Hepatocyte (in vitro differentiated cells): ENCODE data around the gene FAM229B. TPM values are rescaled to one million over a fixed set of nuclear protein-coding genes. Genes with fewer than 3 reads are reported as not detected.

ENCODE experiments used
- DNase-seq: peaks from one replicate; pipeline ENCODE4 v3.0.0-alpha.2; 2016; ENCODE audit warnings: low spot score
- H2AFZ ChIP-seq: fragments of 200-600 bp; sonication (generic); 2 replicates; pipeline ENCODE4 v1.6.0; 2016; ENCODE audit warnings: antibody characterized with exemption, mild to moderate bottlenecking
- H3K27ac ChIP-seq: fragments of 200-600 bp; sonication (generic); 2 replicates; pipeline ENCODE4 v1.5.1; 2016; ENCODE audit warnings: mild to moderate bottlenecking
- H3K27me3 ChIP-seq: fragments of 200-600 bp; sonication (generic); 2 replicates; pipeline ENCODE4 v1.6.1; 2016
- H3K36me3 ChIP-seq: fragments of 200-600 bp; sonication (generic); replicated peaks from 2 replicates; pipeline ENCODE4 v1.5.1; 2016; ENCODE audit warnings: low read depth; ENCODE audit not compliant: insufficient read depth
- H3K4me1 ChIP-seq: fragments of 200-600 bp; sonication (generic); 2 replicates; pipeline ENCODE4 v1.5.1; 2016; ENCODE audit warnings: mild to moderate bottlenecking, moderate library complexity; ENCODE audit not compliant: insufficient read depth
- H3K4me2 ChIP-seq: fragments of 200-600 bp; sonication (generic); 2 replicates; pipeline ENCODE4 v1.6.0; 2016
- H3K4me3 ChIP-seq: fragments of 200-600 bp; sonication (generic); 2 replicates; pipeline ENCODE4 v1.5.1; 2016; ENCODE audit warnings: mild to moderate bottlenecking
- H3K79me2 ChIP-seq: fragments of 200-600 bp; sonication (generic); 2 replicates; pipeline ENCODE4 v1.6.0; 2017; ENCODE audit warnings: mild to moderate bottlenecking
- H3K9me2 ChIP-seq: fragments of 200-600 bp; sonication (generic); replicated peaks from 2 replicates; pipeline ENCODE4 v1.6.0; 2017; ENCODE audit warnings: mild to moderate bottlenecking; ENCODE audit not compliant: insufficient read depth
- H3K9me3 ChIP-seq: fragments of 200-600 bp; sonication (generic); 2 replicates; pipeline ENCODE4 v1.5.1; 2016; ENCODE audit warnings: low read depth, mild to moderate bottlenecking
- H4K20me1 ChIP-seq: fragments of 200-600 bp; sonication (generic); 2 replicates; pipeline ENCODE4 v1.6.0; 2016; ENCODE audit warnings: mild to moderate bottlenecking; ENCODE audit not compliant: insufficient read depth, poor library complexity, severe bottlenecking
- CTCF ChIP-seq: fragments of 200-600 bp; sonication (generic); IDR thresholded peaks from 2 replicates; pipeline ENCODE4 v1.5.1; 2016; ENCODE audit warnings: antibody characterized with exemption, mild to moderate bottlenecking; ENCODE audit not compliant: poor library complexity
- EZH2 ChIP-seq: fragments of 200-600 bp; sonication (generic); IDR thresholded peaks from 2 replicates; pipeline ENCODE4 v1.6.1; 2016; ENCODE audit warnings: antibody characterized with exemption, mild to moderate bottlenecking, borderline replicate concordance
- EZH2phosphoT487 ChIP-seq: fragments of 200-600 bp; sonication (generic); IDR thresholded peaks from one replicate; pipeline ENCODE4 v1.6.1; 2018; ENCODE audit warnings: antibody characterized with exemption, mild to moderate bottlenecking, low read depth, moderate library complexity; ENCODE audit not compliant: unreplicated experiment, severe bottlenecking
- WGBS: methylation state at CpG from one replicate; pipeline ENCODE4 v1.1.6; 2016; ENCODE audit warnings: low lambda C conversion rate; ENCODE audit errors: missing lambda C conversion rate; 5-methylcytosine and 5-hydroxymethylcytosine counted together
- polyA plus RNA-seq: library from polyadenylated mRNA; unstranded; fragments of >200 nt; fragmentation: Nextera tagmentation; extraction: Ambion mirVana; gene quantifications from 2 replicates; pipeline ENCODE4 v1.2.1, GENCODE V29; 2016
- total RNA-seq: library from RNA; depleted of rRNA; stranded (reverse); fragments of >200 nt; gene quantifications from 2 replicates; pipeline ENCODE4 v1.2.3, GENCODE V29; 2014

FAM229B gene
- 3.4 and 9.5 TPM in 2 replicates for total RNA-seq
- polyA plus RNA-seq = 18.6 and 25.3 TPM in 2 replicates

GRCh38 chr6:112087136-112087911 is at the start of gene FAM229B, which contains the start of gene TUBE1:
TSS of gene FAM229B (plus strand) at chr6:112087591. CDS start at chr6:112099284, 11,693 bp downstream.
TSS of gene TUBE1 (minus strand) at chr6:112087482. CDS start at chr6:112087434, 48 bp downstream.
- no peaks in the 10 kb centered on the region for H4K20me1 ChIP-seq
- no peaks in the 10 kb centered on the region for H3K9me2 ChIP-seq
- H3K4me3 ChIP-seq = peak within 1 kb of the TSS; percentile 73
- H3K79me2 ChIP-seq = peaks cover 4% of the 10 kb centered on the region
- H3K4me1 ChIP-seq = no peaks in the 10 kb centered on the region
- DNase-seq = peak; percentile 97
- peak within 1 kb of the TSS; percentile 79 for H3K4me2 ChIP-seq
- whole genome bisulfite sequencing = 1% methylated on average over 60 of the region's 60 CpGs
- no peaks in the 10 kb centered on the region for H3K9me3 ChIP-seq
- TF ChIP-seq EZH2phosphoT487 (no peak), EZH2 (no peak), CTCF (peak; percentile 5)
- peak within 1 kb of the TSS; percentile 86 for H2AFZ ChIP-seq
- H3K27me3 ChIP-seq = no peaks in the 10 kb centered on the region
- H3K27ac ChIP-seq = peak within 1 kb of the TSS; percentile 68
- no peaks in the 10 kb centered on the region for H3K36me3 ChIP-seq

GRCh38 chr6:112037783-112038216 is 49.6 kb upstream of the FAM229B start:
- no peak overlapping the region for H2AFZ ChIP-seq
- DNase-seq = peak; percentile 30
- H3K79me2 ChIP-seq = no peaks in the 10 kb centered on the region
- no peaks in the 10 kb centered on the region for H3K4me1 ChIP-seq
- TF ChIP-seq CTCF (no peak), EZH2 (no peak), EZH2phosphoT487 (no peak)
- no peak overlapping the region for H3K4me3 ChIP-seq
- no peaks in the 10 kb centered on the region for H3K9me2 ChIP-seq
- WGBS = 75% methylated on average over 8 of the region's 8 CpGs
- H3K9me3 ChIP-seq = no peaks in the 10 kb centered on the region
- H3K36me3 ChIP-seq = no peaks in the 10 kb centered on the region
- H3K27ac ChIP-seq = no peak overlapping the region
- no peaks in the 10 kb centered on the region for H3K27me3 ChIP-seq
- H4K20me1 ChIP-seq = no peaks in the 10 kb centered on the region
- H3K4me2 ChIP-seq = no peak overlapping the region

- no peaks in the 10 kb centered on the region for H3K9me3 ChIP-seq
- H3K4me3 ChIP-seq = no peak overlapping the region
- H4K20me1 ChIP-seq = no peaks in the 10 kb centered on the region
- H3K27ac ChIP-seq = no peak overlapping the region
- 87% methylated on average over 5 of the region's 5 CpGs for WGBS
- H3K4me2 ChIP-seq = no peak overlapping the region
- no peaks in the 10 kb centered on the region for H3K36me3 ChIP-seq
- no peak for DNase-seq
- no peak overlapping the region for H2AFZ ChIP-seq
- TF ChIP-seq EZH2phosphoT487 = no peak
- no peak for TF ChIP-seq CTCF
- no peak for TF ChIP-seq EZH2
- no peaks in the 10 kb centered on the region for H3K4me1 ChIP-seq
- no peaks in the 10 kb centered on the region for H3K79me2 ChIP-seq
- H3K27me3 ChIP-seq = no peaks in the 10 kb centered on the region
- no peaks in the 10 kb centered on the region for H3K9me2 ChIP-seq
Observed at GRCh38 chr6:112038268-112038667, 49.1 kb upstream of the FAM229B start.
